B cell (primary cell): ENCODE results near the gene FOXL1. TPM values are rescaled to one million over a fixed set of nuclear protein-coding genes. Genes with fewer than 3 reads are reported as not detected.
A peak's percentile ranks its signal among the peaks of the same experiment; 100 is the strongest.

Source experiments
- ATAC-seq: fragments of 200-7000 bp; cut with Tn5 transposase; one replicate; pipeline ENCODE4 v1.10.0; 2021; ENCODE audit warnings: low read depth, mild to moderate bottlenecking, moderate number of reproducible peaks, moderate library complexity
- CTCF ChIA-PET: fragments of 350-600 bp; sonication (Branson Sonifier 250); formaldehyde crosslinking; loops from one replicate; lab custom pipeline; 2021; ENCODE audit warnings: antibody characterized with exemption, inconsistent platforms; lab: Charles Lee
- POLR2A ChIA-PET: fragments of 350-600 bp; sonication (Branson Sonifier 250); formaldehyde crosslinking; loops from one replicate; lab custom pipeline; 2021; ENCODE audit warnings: antibody characterized with exemption; lab: Charles Lee
- DNase-seq: peaks from one replicate; pipeline ENCODE4 v3.0.0; 2013
- H2AFZ ChIP-seq: 2 replicates; pipeline ENCODE4 v1.6.1; 2012; ENCODE audit warnings: mild to moderate bottlenecking, low read depth, low read length; ENCODE audit not compliant: insufficient read depth, poor library complexity, severe bottlenecking
- H3K27ac ChIP-seq, 2 donors: 1 replicate in 1 of 2; 2 replicates in 1 of 2; pipeline ENCODE4 v1.5.1; 2012 to 2013; ENCODE audit warnings: low read length in 2 of 2, mild to moderate bottlenecking in 2 of 2, moderate library complexity in 1 of 2
- H3K27me3 ChIP-seq, 4 experiments: fragments of 200-600 bp in 1 of 4; sonication (generic) in 1 of 4; replicated peaks in 1 of 4; 1 replicate in 2 of 4; 2 replicates in 2 of 4; pipeline versions ENCODE4 v1.6.1 to v1.7.0; 2013 to 2016; ENCODE audit warnings: low read length in 3 of 4, mild to moderate bottlenecking in 2 of 4, mixed read lengths in 1 of 4, moderate library complexity in 1 of 4; ENCODE audit not compliant: insufficient read depth in 4 of 4, control insufficient read depth in 3 of 4; ENCODE audit errors: control extremely low read depth in 1 of 4
- H3K36me3 ChIP-seq, 2 experiments: replicated peaks in 1 of 2; 1 replicate in 1 of 2; 2 replicates in 1 of 2; pipeline versions ENCODE4 v1.6.1 to v1.7.1; 2013; ENCODE audit warnings: low read length in 1 of 2; ENCODE audit not compliant: insufficient read depth in 2 of 2, control insufficient read depth in 1 of 2; ENCODE audit errors: control extremely low read depth in 1 of 2, extremely low read depth in 1 of 2
- H3K4me1 ChIP-seq, 2 donors: fragments of 200-600 bp in 1 of 2; sonication (generic) in 1 of 2; 1 replicate in 1 of 2; 2 replicates in 1 of 2; pipeline versions ENCODE4 v1.5.1 to v1.6.1; 2013 to 2017; ENCODE audit warnings: low read length in 2 of 2; ENCODE audit not compliant: control insufficient read depth in 2 of 2, insufficient read depth in 2 of 2
- H3K4me2 ChIP-seq: replicated peaks from 2 replicates; pipeline ENCODE3; 2012; ENCODE audit warnings: mild to moderate bottlenecking, low read depth, low read length; ENCODE audit not compliant: poor library complexity, severe bottlenecking
- H3K4me3 ChIP-seq, 5 experiments: fragments of 200-600 bp in 1 of 5; sonication (generic) in 1 of 5; 1 replicate in 3 of 5; 2 replicates in 2 of 5; pipeline versions ENCODE4 v1.5.1 to v1.7.0; 2011 to 2016; ENCODE audit warnings: low read length in 4 of 5, mild to moderate bottlenecking in 4 of 5, low read depth in 2 of 5, control low read depth in 1 of 5, moderate library complexity in 1 of 5; ENCODE audit not compliant: insufficient read depth in 1 of 5; ENCODE audit errors: control extremely low read depth in 1 of 5, extremely low read depth in 1 of 5
- H3K79me2 ChIP-seq: fragments of 200-600 bp; sonication (generic); one replicate; pipeline ENCODE4 v1.6.0; 2016; ENCODE audit warnings: low read length; ENCODE audit not compliant: control insufficient read depth, insufficient read depth
- H3K9ac ChIP-seq: fragments of 200-600 bp; sonication (generic); 2 replicates; pipeline ENCODE4 v1.6.1; 2017; ENCODE audit warnings: mild to moderate bottlenecking, low read length, moderate library complexity
- H3K9me3 ChIP-seq, 3 donors: one replicate each; pipeline versions ENCODE4 v1.6.1 to v1.7.1; 2013; ENCODE audit warnings: low read length in 2 of 3; ENCODE audit not compliant: control insufficient read depth in 2 of 3, insufficient read depth in 1 of 3; ENCODE audit errors: control extremely low read depth in 1 of 3
- H4K20me1 ChIP-seq: 2 replicates; pipeline ENCODE4 v1.6.0; 2012; ENCODE audit warnings: mild to moderate bottlenecking, low read length; ENCODE audit not compliant: insufficient read depth, control insufficient read depth, poor library complexity, severe bottlenecking
- H3K27ac Mint-ChIP-seq: one replicate; pipeline ENCODE4 v1.8.0; 2021; ENCODE audit warnings: mixed read lengths
- H3K27me3 Mint-ChIP-seq: one replicate; pipeline ENCODE4 v1.8.0; 2021; ENCODE audit warnings: mixed read lengths
- H3K4me1 Mint-ChIP-seq: one replicate; pipeline ENCODE4 v1.8.0; 2021; ENCODE audit warnings: mixed read lengths
- H3K4me3 Mint-ChIP-seq: one replicate; pipeline ENCODE4 v1.8.0; 2021; ENCODE audit warnings: mixed read lengths
- H3K9me3 Mint-ChIP-seq: one replicate; pipeline ENCODE4 v1.8.0; 2022; ENCODE audit warnings: mixed read lengths; ENCODE audit not compliant: insufficient read depth
- EZH2 ChIP-seq: IDR thresholded peaks from 2 replicates; pipeline ENCODE4 v1.6.1; 2012; ENCODE audit warnings: borderline replicate concordance, low read depth, mild to moderate bottlenecking, moderate library complexity, low read length; ENCODE audit not compliant: insufficient read depth, poor library complexity, severe bottlenecking
- WGBS: methylation state at CpG from one replicate; pipeline ENCODE4 v1.1.5; 2013; ENCODE audit warnings: missing lambda C conversion rate; ENCODE audit not compliant: insufficient coverage; 5-methylcytosine and 5-hydroxymethylcytosine counted together
- intact Hi-C: fragments of 100-400 bp; cut with micrococcal nuclease; formaldehyde crosslinking; loops from one replicate; pipeline ENCODE4 v1.10.0; 2022
- polyA plus RNA-seq: library from polyadenylated mRNA; depleted of rRNA; stranded (reverse); fragments of >200 nt; gene quantifications from 2 replicates; pipeline ENCODE4 v1.2.3, GENCODE V29; 2012
- total RNA-seq, 2 donors: library from RNA; stranded (reverse); fragments of 120-200 nt in 1 of 2; gene quantifications; 1 replicate in 1 of 2; 2 replicates in 1 of 2; pipeline versions ENCODE4 v1.2.3 to v1.2.4, GENCODE V29; 2013 to 2022
- TF ChIP-seq, protein P1 (sequence below): fragments of 200-600 bp; IDR thresholded peaks from one replicate; pipeline ENCODE4 v1.8.0; 2022; ENCODE audit warnings: antibody characterized with exemption, mild to moderate bottlenecking

The FOXL1 gene
- total and polyA plus RNA-seq, 2 donors (not counting 1 experiment from before 2014, with no cell fraction given): not detected

DNA sequence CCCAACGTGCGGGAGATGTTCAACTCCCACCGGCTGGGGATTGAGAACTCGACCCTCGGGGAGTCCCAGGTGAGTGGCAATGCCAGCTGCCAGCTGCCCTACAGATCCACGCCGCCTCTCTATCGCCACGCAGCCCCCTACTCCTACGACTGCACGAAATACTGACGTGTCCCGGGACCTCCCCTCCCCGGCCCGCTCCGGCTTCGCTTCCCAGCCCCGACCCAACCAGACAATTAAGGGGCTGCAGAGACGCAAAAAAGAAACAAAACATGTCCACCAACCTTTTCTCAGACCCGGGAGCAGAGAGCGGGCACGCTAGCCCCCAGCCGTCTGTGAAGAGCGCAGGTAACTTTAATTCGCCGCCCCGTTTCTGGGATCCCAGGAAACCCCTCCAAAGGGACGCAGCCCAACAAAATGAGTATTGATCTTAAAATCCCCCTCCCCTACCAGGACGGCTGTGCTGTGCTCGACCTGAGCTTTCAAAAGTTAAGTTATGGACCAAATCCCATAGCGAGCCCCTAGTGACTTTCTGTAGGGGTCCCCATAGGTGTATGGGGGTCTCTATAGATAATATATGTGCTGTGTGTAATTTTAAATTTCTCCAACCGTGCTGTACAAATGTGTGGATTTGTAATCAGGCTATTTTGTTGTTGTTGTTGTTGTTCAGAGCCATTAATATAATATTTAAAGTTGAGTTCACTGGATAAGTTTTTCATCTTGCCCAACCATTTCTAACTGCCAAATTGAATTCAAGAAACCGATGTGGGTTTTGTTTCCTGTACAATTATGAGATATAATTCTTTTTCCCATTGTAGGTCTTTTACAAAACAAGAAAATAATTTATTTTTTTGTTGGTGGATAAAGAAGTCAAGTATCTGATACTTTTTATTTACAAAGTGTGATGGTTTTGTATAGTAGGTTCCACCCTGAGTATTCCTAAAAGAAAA, 9.4 kb upstream of the FOXL1 start:
- Histone ChIP-seq H4K20me1 (no peaks in the 10 kb centered on the region), H3K9me3 (peaks cover 0 to 16% (median 0%) of the 10 kb centered on the region in 3 donors), H3K79me2 (no peaks in the 10 kb centered on the region), H3K9ac (no peak overlapping the region), H3K4me2 (no peak overlapping the region), H3K27ac (no peak overlapping the region), H2AFZ (no peak overlapping the region), H3K4me1 (peaks cover 28 to 29% of the 10 kb centered on the region in 2 donors), H3K36me3 (no peaks in the 10 kb centered on the region), H3K4me3 (no peak overlapping the region), H3K27me3 (peaks cover 0 to 72% (median 41%) of the 10 kb centered on the region in 4 experiments)
- TF ChIP-seq, protein P1, sequence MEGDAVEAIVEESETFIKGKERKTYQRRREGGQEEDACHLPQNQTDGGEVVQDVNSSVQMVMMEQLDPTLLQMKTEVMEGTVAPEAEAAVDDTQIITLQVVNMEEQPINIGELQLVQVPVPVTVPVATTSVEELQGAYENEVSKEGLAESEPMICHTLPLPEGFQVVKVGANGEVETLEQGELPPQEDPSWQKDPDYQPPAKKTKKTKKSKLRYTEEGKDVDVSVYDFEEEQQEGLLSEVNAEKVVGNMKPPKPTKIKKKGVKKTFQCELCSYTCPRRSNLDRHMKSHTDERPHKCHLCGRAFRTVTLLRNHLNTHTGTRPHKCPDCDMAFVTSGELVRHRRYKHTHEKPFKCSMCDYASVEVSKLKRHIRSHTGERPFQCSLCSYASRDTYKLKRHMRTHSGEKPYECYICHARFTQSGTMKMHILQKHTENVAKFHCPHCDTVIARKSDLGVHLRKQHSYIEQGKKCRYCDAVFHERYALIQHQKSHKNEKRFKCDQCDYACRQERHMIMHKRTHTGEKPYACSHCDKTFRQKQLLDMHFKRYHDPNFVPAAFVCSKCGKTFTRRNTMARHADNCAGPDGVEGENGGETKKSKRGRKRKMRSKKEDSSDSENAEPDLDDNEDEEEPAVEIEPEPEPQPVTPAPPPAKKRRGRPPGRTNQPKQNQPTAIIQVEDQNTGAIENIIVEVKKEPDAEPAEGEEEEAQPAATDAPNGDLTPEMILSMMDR: no peak
- TF ChIP-seq EZH2: peak; percentile 82
- intact Hi-C loops: loop anchor here (5.0 kb wide), 1 partner anchor 57 kb away; the partner anchor contains the start of gene FOXF1
- ATAC-seq (no peak), DNase-seq (no peak)
- Mint-ChIP-seq H3K27me3 (peaks cover 58% of the 10 kb centered on the region), H3K9me3 (no peaks in the 10 kb centered on the region), H3K27ac (peak overlapping the region; percentile 10), H3K4me3 (peak overlapping the region; percentile 24), H3K4me1 (peaks cover 17% of the 10 kb centered on the region)
- CTCF ChIA-PET: interaction anchor here (0.7 to 1.3 kb wide), 2 partner anchors 13 to 850 kb away, joined by 3 read pairs; no protein-coding TSS in a partner anchor
- POLR2A ChIA-PET: no interaction called here
- 20% methylated on average over 28 of the region's 33 CpGs for WGBS
